Stomach (tissue), 9 donors: Measurements from ENCODE around the gene RAC3. TPM values are rescaled to one million over a fixed set of nuclear protein-coding genes. Genes with fewer than 3 reads are reported as not detected.

Experiments
- DNase-seq, 2 donors: peaks; one replicate each; pipeline versions ENCODE4 v3.0.0 to v3.0.0-alpha.2; 2013 to 2019
- H3K27ac ChIP-seq, 5 donors: fragments of 200-600 bp in 4 of 5; sonication (generic) in 4 of 5; one replicate each; pipeline ENCODE4 v1.5.1; 2013 to 2019; ENCODE audit warnings: mild to moderate bottlenecking in 1 of 5, moderate library complexity in 1 of 5
- H3K27me3 ChIP-seq, 3 donors: fragments of 200-600 bp; sonication (generic); one replicate each; pipeline ENCODE4 v1.5.1; 2017 to 2019; ENCODE audit warnings: mixed run types in 1 of 3
- H3K36me3 ChIP-seq, 4 donors: fragments of 200-600 bp; sonication (generic); 1 replicate in 3 of 4; 2 replicates in 1 of 4; pipeline ENCODE4 v1.5.1; 2016 to 2019
- H3K4me1 ChIP-seq, 4 donors: fragments of 200-600 bp; sonication (generic); one replicate each; pipeline ENCODE4 v1.5.1; 2016 to 2019
- H3K4me3 ChIP-seq, 4 donors: fragments of 200-600 bp; sonication (generic) in 3 of 4; one replicate each; pipeline ENCODE4 v1.5.1; 2016 to 2019; ENCODE audit warnings: mild to moderate bottlenecking in 1 of 4
- H3K9me3 ChIP-seq, 4 donors: fragments of 200-600 bp; sonication (generic); one replicate each; pipeline ENCODE4 v1.5.1; 2016 to 2019
- EP300 ChIP-seq: sonication (generic); formaldehyde crosslinking; IDR thresholded peaks from one replicate; pipeline ENCODE4 v1.6.1; 2017; ENCODE audit warnings: antibody characterized with exemption
- POLR2A ChIP-seq, 4 donors: fragments of 450-650 bp; IDR thresholded peaks; one replicate each; pipeline ENCODE4 v1.6.1; 2016; ENCODE audit warnings: antibody characterized with exemption in 4 of 4, control low read depth in 2 of 4, mild to moderate bottlenecking in 1 of 4, moderate library complexity in 1 of 4
- POLR2AphosphoS5 ChIP-seq, 3 donors: sonication (generic); formaldehyde crosslinking; IDR thresholded peaks; one replicate each; pipeline ENCODE4 v1.6.1; 2016; ENCODE audit warnings: antibody characterized with exemption in 3 of 3
- WGBS, 5 donors: extraction: QIAGEN DNeasy Blood & Tissue Kit in 3 of 5; methylation state at CpG; one replicate each; pipeline versions ENCODE4 v1.1.5 to v1.1.7; 2013 to 2018; 5-methylcytosine and 5-hydroxymethylcytosine counted together
- intact Hi-C: fragments of 100-400 bp; cut with DNase I; formaldehyde crosslinking; loops from one replicate; pipeline ENCODE4 v1.15.1; 2023; ENCODE audit warnings: low total_unique reads
- polyA plus RNA-seq, 3 donors: library from polyadenylated mRNA; stranded (reverse); fragments of 200-250 nt; gene quantifications; one replicate each; pipeline ENCODE4 v1.2.3, GENCODE V29; 2013
- total RNA-seq, 5 donors: library from RNA; depleted of rRNA; stranded (reverse); fragments of >200 nt; gene quantifications; one replicate each; pipeline versions ENCODE4 v1.1.0 to v1.2.3, GENCODE V29; 2014 to 2016
- TF ChIP-seq, protein P1 (sequence below), 7 experiments: fragments of 450-650 bp in 4 of 7; fragments of 200-600 bp in 3 of 7; sonication (generic) in 3 of 7; IDR thresholded peaks; one replicate each; pipeline ENCODE4 v1.5.1; 2016 to 2019; ENCODE audit warnings: antibody characterized with exemption in 7 of 7, control low read depth in 2 of 7, mild to moderate bottlenecking in 1 of 7
- donor health status: healthy with polysubstance abuse.
- donor health status: Bipolar disorder and iron deficiency.
- donor health status: healthy.

RAC3 gene
- total and polyA plus RNA-seq, 8 donors: 1.2 to 24.8 (median 11.6) TPM; not detected in 1

DNA sequence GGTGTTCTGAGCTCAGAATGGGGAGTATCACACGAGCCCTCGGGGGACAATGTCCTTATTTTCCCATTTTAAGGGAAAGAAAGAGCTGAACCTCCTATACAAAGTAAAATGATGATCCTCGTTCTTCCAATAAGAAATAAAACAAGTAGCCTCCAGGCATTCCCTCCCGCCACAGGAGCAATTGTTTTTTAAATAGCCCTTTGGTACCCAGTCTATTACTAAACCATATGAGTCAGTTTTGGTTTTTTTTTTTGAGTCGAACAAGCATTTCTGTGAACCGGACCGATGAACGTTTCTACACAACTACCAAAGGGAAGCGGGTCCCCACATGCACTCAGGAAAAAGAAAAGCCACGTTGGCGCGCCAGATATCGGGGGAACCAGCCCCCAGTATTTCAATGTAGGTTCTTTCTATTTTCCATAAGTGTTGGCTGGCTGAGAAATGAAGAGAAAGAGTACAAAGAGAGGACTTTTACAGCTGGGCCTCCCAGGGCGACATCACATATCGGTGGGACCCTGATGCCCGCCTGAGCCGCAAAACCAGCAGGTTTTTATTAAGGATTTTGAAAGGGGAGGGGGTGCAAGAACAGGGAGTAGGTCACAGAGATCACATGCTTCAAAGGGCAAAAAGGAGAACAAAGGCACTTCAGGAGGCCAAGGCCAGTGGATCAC, 9.8 kb downstream of the RAC3 start:
- WGBS, 5 donors: 85 to 90% (median 90%) methylated on average over 17 of the region's 17 CpGs

DNA sequence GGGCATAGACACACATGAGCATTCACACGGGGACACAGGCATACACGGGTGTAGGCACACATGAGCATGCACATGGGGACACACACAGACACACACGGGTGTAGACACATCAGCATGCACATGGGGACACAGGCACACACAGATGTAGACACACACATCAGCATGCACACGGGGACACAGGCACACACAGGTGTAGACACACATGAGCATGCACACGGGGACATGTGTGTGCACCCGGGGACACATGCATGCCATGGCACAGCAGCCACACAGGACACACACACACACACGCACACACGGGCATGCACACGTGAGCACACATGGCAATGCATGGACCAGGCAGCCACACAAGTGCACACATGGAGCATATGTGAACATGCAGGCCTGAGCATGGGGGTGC, 11.2 kb downstream of the RAC3 start:
- Histone ChIP-seq H3K27ac (no peak overlapping the region), H3K27me3 (no peaks in the 10 kb centered on the region), H3K4me3 (no peak overlapping the region), H3K9me3 (no peaks in the 10 kb centered on the region), H3K4me1 (peaks cover 0 to 19% (median 16%) of the 10 kb centered on the region in 4 donors), H3K36me3 (peaks cover 0 to 13% (median 11%) of the 10 kb centered on the region in 4 donors)
- 90 to 96% (median 92%) methylated on average over 5 to 9 of the region's 9 CpGs for WGBS, 5 donors
- intact Hi-C loops: no loop called here
- no peak for TF ChIP-seq POLR2AphosphoS5 (IDR thresholded peaks at IDR 0.05)
- no peak for TF ChIP-seq POLR2A (IDR thresholded peaks at IDR 0.05)
- TF ChIP-seq EP300: no peak
- TF ChIP-seq, protein P1, sequence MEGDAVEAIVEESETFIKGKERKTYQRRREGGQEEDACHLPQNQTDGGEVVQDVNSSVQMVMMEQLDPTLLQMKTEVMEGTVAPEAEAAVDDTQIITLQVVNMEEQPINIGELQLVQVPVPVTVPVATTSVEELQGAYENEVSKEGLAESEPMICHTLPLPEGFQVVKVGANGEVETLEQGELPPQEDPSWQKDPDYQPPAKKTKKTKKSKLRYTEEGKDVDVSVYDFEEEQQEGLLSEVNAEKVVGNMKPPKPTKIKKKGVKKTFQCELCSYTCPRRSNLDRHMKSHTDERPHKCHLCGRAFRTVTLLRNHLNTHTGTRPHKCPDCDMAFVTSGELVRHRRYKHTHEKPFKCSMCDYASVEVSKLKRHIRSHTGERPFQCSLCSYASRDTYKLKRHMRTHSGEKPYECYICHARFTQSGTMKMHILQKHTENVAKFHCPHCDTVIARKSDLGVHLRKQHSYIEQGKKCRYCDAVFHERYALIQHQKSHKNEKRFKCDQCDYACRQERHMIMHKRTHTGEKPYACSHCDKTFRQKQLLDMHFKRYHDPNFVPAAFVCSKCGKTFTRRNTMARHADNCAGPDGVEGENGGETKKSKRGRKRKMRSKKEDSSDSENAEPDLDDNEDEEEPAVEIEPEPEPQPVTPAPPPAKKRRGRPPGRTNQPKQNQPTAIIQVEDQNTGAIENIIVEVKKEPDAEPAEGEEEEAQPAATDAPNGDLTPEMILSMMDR (IDR thresholded peaks at IDR 0.05): no peak
- no peak for DNase-seq

More for the DNA sequence above, 9.8 kb downstream of the RAC3 start:
- H3K27me3 ChIP-seq: no peaks in the 10 kb centered on the region
- no peak for TF ChIP-seq EP300
- TF ChIP-seq, protein P1 (IDR thresholded peaks at IDR 0.05): no peak
- TF ChIP-seq POLR2A (IDR thresholded peaks at IDR 0.05): no peak
- no peak for TF ChIP-seq POLR2AphosphoS5 (IDR thresholded peaks at IDR 0.05)
- H3K9me3 ChIP-seq: no peaks in the 10 kb centered on the region
- DNase-seq: no peak
- intact Hi-C loops: no loop called here
- no peak overlapping the region for H3K4me3 ChIP-seq
- H3K27ac ChIP-seq: no peak overlapping the region
- H3K36me3 ChIP-seq: no peaks in the 10 kb centered on the region
- H3K4me1 ChIP-seq: peaks cover 7 to 28% (median 26%) of the 10 kb centered on the region in 4 donors

DNA sequence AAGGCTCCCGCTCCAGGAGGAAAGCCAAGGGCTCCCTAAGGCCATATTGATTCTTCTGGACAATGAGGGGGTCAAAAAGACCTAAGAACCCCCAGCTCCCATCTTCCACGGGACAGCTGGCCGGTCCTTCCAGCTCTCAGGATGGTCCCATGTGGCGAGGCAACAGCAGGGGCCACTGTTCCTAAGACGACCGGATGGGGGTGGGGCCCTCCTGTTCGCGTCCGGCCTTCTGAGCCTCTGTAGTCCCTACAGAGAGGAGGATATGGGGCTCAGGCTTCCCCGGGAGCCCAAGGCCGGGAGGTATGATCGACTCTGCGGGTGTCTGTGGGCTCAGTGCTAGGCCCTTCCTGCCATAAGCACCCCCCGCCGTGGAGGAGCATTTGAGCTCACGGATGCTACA, 12.0 kb downstream of the RAC3 start:
- Histone ChIP-seq H3K4me3 (no peak overlapping the region), H3K27ac (no peak overlapping the region), H3K4me1 (peaks cover 0 to 11% (median 9%) of the 10 kb centered on the region in 4 donors), H3K9me3 (no peaks in the 10 kb centered on the region), H3K36me3 (peaks cover 2 to 22% (median 19%) of the 10 kb centered on the region in 4 donors), H3K27me3 (no peaks in the 10 kb centered on the region)
- 69 to 87% (median 77%) methylated on average over 2 to 16 of the region's 16 CpGs for WGBS, 5 donors
- TF ChIP-seq EP300: no peak
- TF ChIP-seq POLR2AphosphoS5 (IDR thresholded peaks at IDR 0.05): no peak
- no peak for TF ChIP-seq POLR2A (IDR thresholded peaks at IDR 0.05)
- TF ChIP-seq, protein P1 (IDR thresholded peaks at IDR 0.05): no peak
- no peak for DNase-seq
- intact Hi-C loops: no loop called here

DNA sequence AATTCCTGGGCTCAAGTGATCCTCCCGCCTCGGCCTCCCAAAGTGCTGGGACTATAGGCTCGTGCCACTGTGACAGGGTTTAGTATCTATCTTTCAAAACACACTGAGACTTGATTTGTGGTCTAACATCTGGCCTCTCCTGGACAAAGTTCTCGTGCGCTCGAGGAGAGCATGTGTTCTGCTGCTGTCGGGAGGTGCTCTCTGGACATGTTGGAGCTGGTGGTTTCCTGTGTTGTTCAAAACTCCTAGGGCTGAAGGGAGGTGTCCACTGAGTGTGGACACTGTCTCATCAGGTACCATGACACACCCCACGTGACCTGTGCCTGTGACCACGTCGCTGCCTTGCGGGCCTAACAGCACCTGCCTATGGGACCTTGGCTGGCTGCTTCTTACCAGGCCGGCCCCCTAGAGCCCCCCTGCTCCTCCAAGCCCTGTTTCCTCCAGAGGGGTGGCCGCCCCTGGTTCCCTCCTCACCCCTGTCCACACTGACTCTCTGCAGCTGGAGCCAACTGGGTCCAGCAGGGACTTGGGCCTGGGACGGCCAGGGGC, 14.5 kb downstream of the RAC3 start:
- Histone ChIP-seq H3K4me3 (no peak overlapping the region), H3K9me3 (no peaks in the 10 kb centered on the region), H3K36me3 (peaks cover 3 to 40% (median 35%) of the 10 kb centered on the region in 4 donors), H3K27me3 (no peaks in the 10 kb centered on the region), H3K4me1 (peaks cover 10 to 25% (median 19%) of the 10 kb centered on the region in 4 donors), H3K27ac (no peak overlapping the region)
- intact Hi-C loops: no loop called here
- WGBS, 5 donors: 71 to 80% (median 75%) methylated on average over 13 to 14 of the region's 14 CpGs
- TF ChIP-seq POLR2AphosphoS5 (IDR thresholded peaks at IDR 0.05) (no peak), EP300 (no peak), POLR2A (IDR thresholded peaks at IDR 0.05) (no peak)
- TF ChIP-seq, protein P1 (IDR thresholded peaks at IDR 0.05): no peak
- DNase-seq: no peak
